Measurements from ENCODE around the gene MND1. TPM values are rescaled to one million over a fixed set of nuclear protein-coding genes. Genes with fewer than 3 reads are reported as not detected.
"Not testable (repeated sequence)": the region's sequence is repeated elsewhere in the genome, so short reads cannot be mapped to it uniquely, and the experiment has no call there.

Gene MND1
- total RNA-seq, 1 donor from 2014 or later, result 20.9 TPM

DNA sequence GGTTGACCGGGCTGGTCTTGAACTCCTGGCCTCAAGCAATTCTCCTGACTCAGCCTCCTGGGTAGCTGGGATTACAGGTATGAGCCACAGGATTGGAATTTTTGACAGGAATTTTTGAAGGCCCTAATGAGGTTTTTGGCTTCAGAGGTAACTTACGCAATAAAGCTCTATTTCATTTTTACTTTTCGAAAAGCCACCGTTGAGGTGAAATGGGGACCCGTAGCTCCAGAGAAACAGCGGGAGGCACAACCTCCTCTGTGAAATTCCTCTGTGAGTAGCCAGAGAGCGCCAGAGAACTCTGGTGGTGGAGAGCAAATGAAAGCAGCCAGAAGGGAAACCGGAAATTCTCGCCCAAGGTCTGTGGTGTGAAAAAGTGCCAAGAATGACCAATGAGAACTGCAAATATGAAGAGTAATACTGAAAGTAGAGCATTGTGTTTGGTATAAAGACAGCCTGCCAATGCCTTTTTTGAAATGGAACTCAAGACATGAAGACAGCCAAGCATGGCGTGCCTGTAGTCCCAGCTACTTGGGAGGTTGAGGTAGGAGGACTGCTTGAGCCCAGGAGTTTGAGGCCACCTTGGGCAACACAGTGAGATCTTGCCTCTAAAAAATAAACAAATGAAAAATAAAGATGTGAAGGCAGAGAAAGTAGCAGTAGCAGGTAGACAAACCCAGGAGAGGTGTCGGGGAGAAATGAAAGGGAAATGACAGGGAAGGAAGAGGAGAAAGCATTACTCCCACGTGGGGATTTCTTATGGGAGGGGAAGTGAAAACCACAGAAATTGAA lies 88.7 kb downstream of the MND1 start:
- intact Hi-C loops (cut with micrococcal nuclease), result loop anchor here (1.0 to 2.0 kb wide), 6 partner anchors 18 to 141 kb away; partner anchors contain the start of genes MND1 and TMEM131L

DNA sequence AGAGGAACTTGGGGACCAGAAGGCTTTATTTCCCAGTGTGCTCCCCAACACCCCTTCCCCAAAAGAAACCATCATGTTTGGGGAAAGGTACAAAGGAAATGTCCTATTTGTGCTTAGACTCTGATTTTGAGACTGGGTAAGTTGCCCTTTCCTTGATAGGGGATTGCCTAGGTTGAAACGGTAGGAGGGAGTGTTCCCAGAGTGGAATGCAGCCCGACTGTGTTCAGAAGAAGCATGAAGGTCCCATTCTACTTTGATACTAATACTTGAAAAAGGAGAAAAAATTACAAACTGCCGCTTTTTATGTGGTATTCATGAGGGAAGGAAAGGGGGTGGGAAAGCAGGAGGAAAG lies 89.2 kb downstream of the MND1 start:
- intact Hi-C loops (cut with micrococcal nuclease), result loop anchor here (1.0 to 2.0 kb wide), 6 partner anchors 17 to 141 kb away; partner anchors contain the start of genes MND1 and TMEM131L

DNA sequence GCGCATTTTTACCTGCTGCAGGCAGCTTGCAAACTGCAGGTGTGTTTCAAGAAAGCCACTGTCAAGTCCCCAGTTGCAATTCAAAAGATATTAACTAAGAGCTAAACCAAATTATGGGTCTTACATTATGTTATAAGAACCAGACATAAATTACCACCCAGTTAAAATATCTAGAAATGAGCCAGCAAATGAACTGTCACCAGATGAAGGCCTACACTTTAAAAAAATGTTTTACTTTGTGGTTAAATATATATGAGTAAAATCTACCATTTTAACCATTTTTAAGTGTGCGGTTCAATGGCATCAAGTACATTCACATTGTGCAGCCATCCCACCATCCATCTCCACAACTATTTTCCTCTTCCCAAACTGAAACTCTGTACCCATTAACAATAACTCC lies 89.7 kb downstream of the MND1 start:
- intact Hi-C loops (cut with micrococcal nuclease), result no loop called here

DNA sequence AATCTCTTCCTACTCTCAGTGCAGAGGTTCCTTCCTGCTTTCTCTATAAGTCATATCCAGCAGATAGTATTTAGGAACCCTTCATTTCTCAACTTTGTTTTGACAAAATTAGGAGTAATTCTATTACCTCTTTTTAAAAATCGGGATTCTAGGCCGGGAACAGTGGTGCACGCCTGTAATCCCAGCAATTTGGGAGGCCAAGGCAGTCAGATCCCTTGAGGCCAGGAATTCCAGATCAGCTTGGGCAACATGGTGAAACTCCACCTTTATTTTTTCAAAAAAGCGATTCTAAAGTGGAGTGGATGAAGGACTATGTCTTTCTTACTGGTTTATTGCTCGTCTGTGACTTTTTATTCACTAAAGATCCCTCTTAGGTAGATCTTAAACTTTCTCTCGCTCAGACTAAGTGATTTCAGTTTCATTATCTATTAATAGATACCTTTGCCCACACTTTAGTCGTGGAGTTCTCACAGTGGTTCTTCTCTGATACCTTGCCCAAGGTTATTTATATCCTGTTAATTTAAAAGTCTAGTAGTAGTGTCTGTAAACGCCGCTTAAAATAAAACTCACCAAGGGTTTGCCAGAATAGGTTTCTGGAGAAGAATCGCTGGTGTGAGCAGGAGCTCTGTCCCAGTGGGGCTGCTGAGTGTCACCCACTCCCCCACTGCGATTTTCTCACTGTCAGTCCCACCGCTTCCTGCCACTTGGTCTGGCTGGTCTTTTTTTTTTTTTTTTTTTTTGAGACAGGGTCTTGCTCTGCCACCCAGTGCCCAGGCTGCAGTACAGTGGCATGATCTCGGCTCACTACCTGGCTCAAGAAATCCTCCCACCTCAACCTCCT lies 94.6 kb downstream of the MND1 start:
- intact Hi-C loops (cut with micrococcal nuclease), result loop anchor here (1.0 kb wide), 1 partner anchor 27 kb away; the partner anchor contains the start of gene TMEM131L

DNA sequence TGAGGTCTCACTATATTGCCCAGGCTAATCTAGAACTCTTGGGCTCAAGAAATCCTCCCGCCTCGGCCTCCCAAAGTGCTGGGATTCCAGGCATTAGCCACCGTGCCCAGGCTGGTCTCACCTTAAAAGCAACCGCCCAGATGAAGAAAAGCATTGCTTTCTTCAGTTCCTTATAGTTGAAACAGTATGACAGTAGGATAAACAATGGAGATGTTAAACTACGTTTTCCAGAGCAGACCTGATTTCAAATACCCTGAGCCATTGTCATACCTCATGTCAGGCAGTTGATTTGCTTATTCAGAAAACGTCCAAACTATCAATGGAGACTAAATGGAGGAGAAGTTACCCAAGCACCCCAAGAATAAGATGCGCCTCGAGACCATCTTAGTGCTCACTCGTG lies 95.3 kb downstream of the MND1 start:
- intact Hi-C loops (cut with micrococcal nuclease), result loop anchor here (1.0 kb wide), 1 partner anchor 26 kb away; the partner anchor contains the start of gene TMEM131L

DNA sequence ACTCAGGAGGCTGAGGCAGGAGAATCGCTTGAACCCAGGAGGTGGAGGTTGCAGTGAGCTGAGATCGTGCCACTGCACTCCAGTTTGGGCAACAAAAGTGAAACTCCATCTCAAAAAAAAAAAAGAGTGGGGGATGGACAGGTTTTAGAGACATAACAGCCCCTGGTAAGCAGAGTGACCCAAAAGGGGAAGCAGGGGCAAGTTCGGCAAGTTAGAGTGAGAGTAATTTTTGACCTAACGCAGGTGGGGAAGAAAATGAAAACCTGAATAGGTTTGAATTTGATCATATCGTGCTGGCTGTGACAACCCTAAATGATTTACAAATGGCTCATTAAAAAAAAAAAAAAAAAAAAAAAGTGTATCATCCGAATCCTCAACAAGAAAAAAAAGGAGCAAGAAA lies 96.0 kb downstream of the MND1 start:
- intact Hi-C loops (cut with micrococcal nuclease), result no loop called here

DNA sequence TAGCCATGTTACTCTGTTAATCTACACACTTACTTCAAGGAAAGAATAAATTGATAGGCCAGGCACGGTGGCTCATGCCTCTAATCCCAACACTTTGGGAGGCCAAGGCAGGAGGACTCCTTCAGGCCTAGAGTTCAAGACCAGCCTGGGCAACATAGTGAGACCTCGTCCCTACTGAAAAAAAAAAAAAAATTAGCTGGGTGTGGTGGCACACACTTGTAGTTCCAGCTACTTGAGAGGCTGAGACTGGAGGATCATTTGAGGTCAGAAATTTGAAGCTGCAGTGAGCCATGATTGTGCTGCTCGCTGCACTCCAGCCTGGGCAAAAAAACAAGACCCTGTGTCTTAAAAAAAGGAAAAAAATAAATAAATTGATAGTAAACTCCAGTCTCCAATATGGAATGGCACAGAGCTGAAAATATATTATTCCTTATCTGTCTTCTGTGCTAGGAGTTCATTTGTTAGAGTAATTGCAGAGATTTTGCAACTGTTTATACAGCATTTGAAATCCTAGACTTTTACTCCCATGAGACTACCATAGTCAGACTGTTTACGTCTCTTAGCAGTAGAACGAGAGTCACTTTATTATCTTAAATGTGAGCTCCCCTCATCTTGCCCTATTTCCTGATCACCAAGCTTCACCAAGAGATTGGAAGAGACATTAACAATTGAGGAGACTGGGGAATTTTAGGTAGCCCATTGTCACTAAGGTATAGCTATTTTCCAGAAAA lies 102.9 kb downstream of the MND1 start:
- intact Hi-C loops (cut with micrococcal nuclease), result no loop called here

DNA sequence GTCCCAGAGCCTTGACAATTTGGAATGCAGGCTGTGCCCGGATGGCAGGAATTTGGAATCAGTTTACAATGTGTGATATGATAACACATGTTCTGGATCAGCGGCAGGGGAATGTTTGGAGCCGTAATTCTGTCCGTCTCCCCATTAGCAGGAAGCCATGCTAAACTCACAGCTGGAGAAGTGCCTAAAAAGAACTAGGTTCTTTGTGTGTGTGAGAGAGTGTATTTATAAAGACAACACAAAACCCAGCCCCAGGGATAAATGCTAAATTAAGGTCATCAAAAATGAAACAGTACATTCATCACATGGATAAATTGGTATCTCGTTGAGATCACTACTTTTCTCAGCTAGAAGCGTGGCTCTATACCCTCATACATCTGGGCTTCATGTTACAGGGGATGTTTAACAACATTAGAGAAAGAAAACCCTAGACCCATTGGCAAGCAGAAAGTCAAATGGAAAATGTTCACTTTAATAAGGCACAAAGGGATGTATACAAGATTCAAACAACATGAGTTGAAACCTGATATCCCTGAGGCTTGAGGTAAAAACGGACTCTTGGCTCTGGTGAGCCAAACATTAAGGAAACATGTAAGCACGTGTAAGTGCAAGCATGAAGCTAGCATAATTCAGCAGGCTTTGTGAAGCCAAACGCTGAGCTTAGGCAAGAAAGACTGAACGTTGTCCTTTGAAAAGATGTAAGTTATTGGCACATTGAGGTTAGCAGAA lies 103.7 kb downstream of the MND1 start:
- intact Hi-C loops (cut with micrococcal nuclease), result no loop called here

DNA sequence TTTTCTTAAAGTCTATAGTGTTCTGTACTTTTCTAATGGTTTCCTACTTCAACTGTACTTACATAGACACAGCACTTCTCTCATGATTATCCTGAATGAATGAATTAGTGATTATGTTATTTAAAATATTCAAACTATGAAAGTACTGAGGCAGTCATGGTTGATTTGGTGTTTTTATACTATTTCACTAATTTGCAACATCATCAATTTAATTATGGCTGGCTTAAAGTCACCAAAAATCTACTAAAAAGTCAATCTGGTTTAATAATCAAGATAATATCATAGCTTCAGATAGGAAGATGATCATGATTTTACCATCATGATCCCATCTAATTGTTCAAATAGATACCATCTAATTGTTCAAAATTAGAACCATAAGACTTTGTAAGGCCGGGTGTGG lies 104.8 kb downstream of the MND1 start:
- intact Hi-C loops (cut with micrococcal nuclease), result no loop called here

DNA sequence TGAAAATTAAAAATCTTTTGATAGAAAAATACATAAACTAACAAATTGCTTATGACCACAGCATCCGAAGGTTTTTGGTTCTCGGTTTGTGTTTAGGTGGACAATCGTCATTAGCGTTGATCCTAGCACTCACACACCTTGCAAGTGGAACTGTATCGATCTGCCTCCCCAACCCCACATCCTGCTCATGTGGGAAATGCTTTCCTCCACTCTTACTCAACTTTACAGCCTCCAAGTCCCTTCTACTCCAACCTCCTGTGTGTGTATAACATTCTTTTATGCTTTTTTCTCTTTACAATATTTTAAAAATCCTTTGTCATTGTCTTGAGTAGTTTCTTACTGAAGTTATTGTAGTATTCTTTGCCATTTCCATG lies 106.0 kb downstream of the MND1 start:
- intact Hi-C loops (cut with micrococcal nuclease), result loop anchor here (1.0 to 2.0 kb wide), 2 partner anchors 15 to 18 kb away; no protein-coding TSS in a partner anchor

DNA sequence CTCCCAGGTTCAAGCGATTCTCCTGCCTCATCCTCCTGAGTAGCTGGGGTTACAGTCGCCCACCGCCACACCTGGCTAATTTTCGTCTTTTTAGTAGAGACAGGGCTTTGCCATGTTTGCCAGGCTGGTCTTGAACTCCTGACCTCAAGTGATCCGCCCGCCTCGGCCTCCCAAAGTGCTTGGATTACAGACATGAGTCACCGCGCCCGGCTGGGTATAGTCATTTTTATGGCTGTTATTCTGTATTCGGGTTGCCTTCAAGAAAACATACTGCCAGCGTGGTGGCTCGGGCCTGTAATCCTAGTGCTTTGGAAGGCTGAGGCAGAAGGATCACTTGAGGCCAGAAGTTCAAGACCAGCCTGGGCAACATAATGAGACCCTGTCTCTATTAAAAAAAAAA lies 106.7 kb downstream of the MND1 start:
- intact Hi-C loops (cut with micrococcal nuclease), result loop anchor here (2.0 kb wide), 1 partner anchor 18 kb away; no protein-coding TSS in a partner anchor

DNA sequence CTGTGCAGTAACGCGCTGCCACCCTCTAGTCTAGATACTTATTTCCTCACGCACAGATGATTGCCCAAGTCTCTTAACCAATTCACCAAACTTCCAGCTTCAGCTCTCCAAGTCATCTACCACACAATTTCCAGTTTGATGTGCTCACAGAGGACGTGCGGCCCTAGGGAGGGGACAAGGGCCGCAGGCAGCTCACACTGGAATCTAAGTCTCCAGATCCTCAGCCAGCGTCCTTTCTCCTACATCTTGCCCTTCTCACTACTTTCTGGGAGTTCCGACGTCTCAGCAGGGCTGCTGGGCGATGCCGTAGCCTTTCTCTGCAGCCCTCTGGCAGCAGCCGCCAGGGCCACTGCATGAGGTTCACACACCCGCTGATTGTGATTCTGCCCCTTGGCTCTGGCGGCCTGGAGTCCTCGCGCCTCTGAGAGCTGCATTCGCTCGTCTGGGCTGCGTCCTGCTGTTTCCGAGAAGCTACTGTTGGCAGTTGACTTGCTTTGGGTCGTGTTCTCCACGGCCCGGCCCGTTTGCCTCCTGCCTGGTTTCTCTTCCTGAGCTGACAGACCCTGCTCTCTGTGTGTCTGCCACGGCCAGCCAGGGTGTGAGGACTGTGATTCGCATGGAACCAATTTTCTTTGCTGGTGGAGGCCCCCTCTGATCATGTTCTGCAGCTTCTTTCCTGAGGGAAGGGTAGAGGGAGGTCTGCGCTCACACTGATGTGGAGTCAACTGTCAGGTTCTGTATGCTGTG lies 107.6 kb downstream of the MND1 start:
- intact Hi-C loops (cut with micrococcal nuclease), result loop anchor here (2.0 kb wide), 1 partner anchor 19 kb away; no protein-coding TSS in a partner anchor

DNA sequence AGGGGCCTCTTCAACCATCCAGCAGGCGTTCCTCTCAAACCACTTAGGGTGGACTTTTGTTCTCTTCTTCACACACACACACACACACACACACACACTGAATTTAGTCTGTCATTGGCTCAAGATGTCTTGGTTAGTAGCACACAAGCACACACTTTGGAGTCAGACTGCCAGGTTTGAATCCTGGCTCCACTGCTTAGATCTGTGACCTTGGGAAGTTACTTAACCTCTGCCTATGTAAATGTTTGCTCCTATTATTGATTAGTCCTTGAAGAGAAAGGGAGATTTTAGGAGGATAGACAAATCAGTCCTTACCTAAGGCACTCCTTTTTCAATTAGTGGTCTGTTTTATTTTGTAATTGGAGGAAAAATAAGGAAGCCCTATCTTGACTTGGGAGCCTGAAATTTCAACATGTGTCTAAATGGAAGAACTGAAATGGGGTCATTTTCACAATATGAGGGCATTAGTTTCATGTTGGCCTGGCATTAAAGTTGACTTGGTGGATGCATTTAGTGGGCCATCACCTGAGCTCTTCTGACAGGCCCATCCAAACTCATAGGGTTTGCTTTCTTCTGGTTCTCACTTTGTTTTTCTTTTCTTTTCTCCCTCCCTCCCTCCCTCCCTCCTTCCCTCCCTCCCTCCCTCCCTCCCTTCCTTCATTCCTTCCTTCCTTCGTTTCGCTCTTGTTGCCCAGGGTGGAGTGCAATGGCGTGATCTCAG lies 108.3 kb downstream of the MND1 start:
- intact Hi-C loops (cut with micrococcal nuclease), result no loop called here

DNA sequence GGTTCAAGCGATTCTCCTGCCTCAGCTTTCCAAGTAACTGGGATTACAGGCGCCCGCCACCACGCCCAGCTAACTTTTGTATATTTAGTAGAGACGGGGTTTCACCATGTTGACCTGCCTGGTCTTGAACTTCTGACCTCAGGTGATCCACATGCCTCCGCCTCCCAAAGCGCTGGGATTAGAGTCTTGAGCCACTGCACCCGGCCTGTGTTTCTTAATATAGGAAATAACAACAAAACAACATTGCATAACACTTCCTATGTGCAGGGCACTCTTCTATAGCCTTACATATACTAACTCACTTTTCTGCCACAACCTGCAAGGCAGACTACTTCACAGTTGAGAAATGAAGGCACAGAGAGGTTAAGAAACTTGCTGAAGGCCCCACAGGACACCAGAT lies 108.9 kb downstream of the MND1 start:
- intact Hi-C loops (cut with micrococcal nuclease), result no loop called here

DNA sequence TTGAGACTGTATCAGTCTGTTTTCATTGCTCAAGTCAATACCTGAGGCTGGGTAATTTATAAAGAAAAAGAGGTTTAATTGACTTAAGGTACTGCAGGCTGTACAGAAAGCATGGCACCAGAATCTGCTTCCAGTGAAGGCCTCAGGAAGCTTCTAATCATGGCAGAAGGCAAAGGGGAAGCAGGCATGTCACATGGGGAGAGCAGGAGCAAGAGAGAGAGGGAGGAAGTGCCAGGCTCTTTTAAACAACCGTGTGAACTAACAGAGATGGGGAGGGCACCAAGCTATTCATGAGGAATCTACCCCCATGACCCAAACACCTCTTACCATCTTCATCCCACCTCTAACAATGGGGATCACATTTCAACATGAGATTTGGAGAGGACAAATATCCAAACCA lies 114.5 kb downstream of the MND1 start:
- intact Hi-C loops (cut with micrococcal nuclease), result no loop called here

DNA sequence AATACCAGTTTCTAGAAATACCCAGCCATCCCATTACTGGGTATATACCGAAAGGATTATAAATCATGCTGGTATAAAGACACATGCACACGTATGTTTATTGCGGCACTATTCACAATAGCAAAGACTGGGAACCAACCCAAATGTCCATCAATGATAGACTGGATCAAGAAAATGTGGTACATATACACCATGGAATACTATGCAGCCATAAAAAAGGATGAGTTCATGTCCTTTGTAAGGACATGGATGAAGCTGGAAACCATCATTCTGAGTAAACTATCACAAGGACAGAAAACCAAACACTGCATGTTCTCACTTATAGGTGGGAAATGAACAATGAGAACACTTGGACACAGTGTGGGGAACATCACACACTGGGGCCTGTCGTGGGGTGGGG lies 117.1 kb downstream of the MND1 start:
- intact Hi-C loops (cut with micrococcal nuclease), result not testable (repeated sequence)

DNA sequence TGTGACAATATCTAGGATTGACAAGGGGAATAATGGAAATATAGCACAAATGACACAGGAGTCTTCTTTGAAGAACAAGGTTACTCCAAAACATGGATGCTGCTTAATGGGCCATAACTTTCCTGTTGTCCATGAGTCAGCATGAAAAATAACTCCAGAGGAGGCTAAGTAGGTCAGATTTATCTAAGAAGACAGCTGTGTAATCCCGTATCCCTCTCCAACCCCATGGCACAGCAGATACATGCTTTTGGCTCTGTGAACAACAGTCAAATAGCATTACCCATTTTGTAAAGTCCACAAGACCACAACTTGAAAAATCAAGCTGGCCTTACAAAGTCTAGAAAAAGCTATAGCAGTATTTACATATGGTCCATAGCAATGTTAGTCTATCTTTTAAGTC lies 119.6 kb downstream of the MND1 start:
- intact Hi-C loops (cut with micrococcal nuclease), result no loop called here

Data from T-helper 2 cell treated with Interferon-gamma antibody and Interleukin-4, amounts not matched to agents 100 ng/mL and 5 ng/mL, for 36 hours (primary cell).